Activated CD4-positive, CD25-positive, alpha-beta regulatory T cell treated with anti-CD3 and anti-CD28 coated beads, Interleukin-2, amount 50 U/mL, for 24 hours (primary cell): Measurements from ENCODE around the gene ADAM8.
A peak's percentile ranks its signal among the peaks of the same experiment; 100 is the strongest.
"Not testable (repeated sequence)": the region's sequence is repeated elsewhere in the genome, so short reads cannot be mapped to it uniquely, and the experiment has no call there.

ENCODE experiments used
- ATAC-seq, 2 donors: fragments of 150-1000 bp; cut with Tn5 transposase; one replicate each; pipeline ENCODE4 v1.10.0; 2021; ENCODE audit warnings: mild to moderate bottlenecking in 1 of 2, moderate library complexity in 1 of 2

The ADAM8 gene

DNA sequence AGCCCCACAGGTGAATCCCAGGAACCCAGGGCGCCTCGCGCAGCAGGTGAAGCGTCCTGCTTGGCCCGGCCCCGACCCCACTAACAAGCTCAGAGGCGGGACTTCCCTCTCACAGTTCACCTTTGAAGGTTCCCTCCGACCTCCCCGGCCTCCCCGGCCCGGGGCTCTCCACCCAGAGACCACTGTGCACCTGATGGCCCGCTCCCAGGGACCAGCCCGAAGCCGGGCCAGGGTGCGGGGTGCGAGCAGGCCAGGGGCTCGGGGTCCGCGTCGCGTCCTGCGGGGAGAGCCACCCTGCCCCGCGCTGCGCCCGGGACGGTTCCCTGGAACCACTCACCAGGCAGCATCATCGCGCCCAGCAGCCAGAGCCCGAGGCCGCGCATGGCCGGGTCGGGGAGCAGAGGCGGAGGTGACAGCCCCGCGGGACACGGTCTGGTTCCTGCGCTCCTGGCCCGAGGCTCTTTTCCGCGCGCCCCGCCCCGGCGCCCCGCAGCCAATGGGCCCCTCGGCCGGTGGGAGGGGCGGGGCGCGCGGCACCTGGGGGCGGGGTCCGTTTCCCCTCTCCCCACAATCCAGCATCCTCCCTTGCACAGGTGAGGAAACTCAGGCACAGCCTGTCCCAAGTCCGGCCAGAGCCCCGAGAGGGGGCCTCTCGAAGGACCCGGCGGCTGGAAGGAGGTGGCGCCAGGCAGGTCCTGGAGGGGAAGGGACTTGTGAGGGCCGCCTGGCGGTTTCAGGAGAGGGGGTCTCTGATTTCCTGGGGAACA is at the start of gene ADAM8:
TSS of gene ADAM8 (minus strand) at position 434 of the 767 bp plus-strand sequence. CDS start at position 383, 51 bp downstream.
- ATAC-seq, result peak; percentile 41 to 44

DNA sequence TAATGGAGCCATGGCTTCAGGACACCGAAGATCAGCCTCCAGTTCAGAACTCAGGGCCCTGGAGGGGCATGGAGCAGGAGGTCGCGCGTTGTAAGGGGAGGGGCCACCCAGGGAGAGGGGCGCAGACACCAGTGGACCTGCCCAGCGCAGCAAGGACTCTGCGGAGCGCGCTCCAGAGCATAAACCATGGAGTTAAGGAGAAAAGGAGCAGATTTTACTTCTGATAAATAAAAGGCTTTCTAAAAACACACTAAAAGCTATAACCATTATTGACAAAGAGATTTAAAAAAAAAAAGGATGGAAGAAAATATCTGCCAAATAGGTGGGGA is 49.5 kb upstream of the ADAM8 start:
- no peak for ATAC-seq

DNA sequence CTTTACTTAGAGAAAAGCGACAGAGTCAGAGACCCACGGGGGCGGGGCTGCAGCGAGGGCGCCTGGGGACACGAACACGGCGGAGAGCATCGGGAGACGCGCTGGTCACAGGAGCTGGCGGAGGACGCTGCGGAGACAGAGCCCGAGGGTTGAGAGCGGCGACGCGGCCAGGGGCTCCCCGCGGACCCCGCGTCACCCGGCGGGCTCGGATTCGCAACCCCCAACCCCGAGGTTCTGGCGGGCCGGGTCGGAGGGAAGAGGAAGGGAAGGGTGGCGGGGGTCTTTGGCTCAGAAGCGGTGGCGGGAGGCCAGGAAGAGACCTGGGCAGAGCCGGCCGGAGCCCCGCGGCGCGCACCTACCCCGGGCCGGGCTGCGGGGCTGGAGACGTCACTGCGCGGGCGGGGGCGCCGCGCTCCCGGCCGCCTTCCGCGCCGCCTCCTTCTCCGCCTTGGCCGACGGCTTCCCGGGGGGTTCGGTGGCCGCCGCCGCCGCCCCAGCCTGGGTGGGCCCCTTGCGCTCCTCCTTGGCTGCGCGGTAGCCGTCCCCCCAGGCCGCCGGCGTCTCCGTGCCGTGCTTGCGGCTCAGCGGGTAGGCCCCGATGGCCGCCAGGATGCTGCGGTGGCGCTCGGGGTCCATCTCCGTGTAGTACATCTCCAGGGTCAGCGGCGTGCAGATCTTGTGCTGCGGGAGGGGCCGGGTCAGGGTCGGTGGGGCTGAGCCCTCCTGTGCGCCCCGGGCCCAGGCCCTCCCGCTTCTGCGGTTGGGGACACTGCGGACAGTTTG is 49.0 kb upstream of the ADAM8 start:
- no peak for ATAC-seq

DNA sequence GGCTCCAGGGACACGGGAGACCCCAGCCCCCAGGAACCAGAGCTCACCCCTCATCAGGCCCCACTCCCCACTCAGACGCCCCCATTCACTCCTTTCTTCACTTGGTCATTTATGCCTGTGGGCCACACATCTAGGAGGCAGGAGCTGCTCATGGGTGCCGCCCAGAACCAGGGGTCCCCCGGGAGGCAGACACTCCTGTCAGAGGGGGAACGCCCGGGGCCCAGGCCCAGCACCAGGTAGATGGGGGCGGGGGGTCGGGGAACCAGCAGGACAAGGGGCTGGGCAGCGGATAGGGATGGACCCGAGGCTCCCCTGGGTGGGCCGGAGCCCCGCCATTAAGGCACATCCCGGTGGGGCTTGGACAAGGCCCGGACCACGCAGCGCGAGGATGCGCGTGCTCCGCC is 48.2 kb upstream of the ADAM8 start:
- no peak for ATAC-seq

DNA sequence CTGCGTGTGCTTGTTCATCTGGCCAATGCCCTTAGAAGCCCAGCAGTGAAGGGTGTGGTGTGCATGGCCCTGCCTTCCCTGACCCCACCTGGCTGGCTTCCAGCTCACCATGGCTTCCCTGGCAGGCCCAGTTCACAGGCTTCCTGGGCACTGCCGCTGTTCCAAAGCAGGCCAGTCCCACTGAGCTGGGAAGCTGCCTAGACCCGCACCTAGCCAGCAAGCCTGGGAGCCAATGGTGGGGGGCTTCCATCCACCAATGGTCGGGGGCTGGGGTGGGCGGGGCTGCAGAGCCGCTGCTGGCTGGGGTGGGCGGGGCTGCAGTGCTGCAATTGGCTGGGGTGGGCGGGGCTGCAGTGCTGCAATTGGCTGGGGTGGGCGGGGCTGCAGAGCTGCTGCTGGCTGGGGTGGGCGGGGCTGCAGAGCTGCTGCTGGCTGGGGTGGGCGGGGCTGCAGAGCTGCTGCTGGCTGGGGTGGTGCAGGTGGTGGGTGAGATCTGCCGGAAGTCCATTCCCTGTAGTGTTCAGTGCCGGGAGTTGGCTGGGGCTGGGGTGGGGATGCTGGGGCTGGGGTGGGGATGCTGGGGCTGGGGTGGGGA is 47.6 kb upstream of the ADAM8 start:
- peak; percentile 55 to 71 for ATAC-seq

DNA sequence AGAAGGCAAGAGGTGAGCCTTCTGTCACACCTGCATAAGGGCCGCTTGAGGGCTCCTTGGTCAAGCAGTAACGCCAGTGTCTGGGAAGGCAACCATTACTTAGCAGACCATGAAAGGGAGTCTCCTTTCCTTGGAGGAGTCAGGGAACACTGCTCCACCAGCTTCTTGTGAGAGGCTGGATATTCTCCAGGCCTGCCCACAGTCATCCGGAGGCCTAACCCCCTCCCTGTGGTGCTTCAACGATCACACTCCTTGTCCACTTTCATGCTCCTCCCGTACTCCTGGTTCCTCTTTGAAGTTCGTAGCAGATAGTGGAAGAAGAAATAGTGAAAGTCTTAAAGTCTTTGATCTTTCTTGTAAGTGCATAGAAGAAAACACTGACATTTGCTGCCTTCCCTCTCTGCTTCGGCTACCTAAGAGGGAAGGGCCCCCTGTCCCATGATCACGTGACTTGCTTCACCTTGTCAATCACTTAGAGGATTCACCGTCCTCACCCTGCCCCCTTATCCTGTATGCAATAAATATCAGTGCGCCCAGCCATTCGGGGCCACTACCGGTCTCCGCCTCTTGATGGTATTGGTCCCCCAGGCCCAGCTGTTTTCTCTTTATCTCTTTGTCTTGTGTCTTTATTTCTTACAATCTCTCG is 45.5 kb upstream of the ADAM8 start:
- ATAC-seq, result not testable (repeated sequence)

DNA sequence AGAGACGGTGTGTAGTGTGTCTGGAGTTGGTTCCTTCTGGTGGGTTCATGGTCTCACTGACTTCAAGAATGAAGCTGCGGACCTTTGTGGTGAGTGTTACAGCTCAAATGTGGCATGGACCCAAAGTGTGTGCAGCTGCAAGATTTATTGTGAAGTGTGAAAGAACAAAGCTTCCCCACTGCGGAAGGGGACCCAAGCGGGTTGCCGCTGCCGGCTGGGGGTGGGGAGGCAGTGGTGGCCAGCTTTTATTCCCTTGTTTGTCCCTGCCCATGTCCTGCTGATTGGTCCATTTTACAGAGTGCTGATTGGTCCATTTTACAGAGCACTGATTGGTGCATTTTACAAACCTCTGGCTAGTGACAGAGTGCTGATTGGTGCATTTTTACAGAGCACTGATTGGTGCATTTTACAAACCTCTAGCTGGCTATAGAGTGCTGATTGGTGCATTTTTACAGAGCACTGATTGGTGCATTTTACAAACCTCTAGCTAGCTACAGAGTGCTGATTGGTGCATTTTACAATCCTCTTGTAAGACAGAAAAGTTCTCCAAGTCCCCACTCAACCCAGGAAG is 44.3 kb upstream of the ADAM8 start:
- ATAC-seq, result not testable (repeated sequence)

DNA sequence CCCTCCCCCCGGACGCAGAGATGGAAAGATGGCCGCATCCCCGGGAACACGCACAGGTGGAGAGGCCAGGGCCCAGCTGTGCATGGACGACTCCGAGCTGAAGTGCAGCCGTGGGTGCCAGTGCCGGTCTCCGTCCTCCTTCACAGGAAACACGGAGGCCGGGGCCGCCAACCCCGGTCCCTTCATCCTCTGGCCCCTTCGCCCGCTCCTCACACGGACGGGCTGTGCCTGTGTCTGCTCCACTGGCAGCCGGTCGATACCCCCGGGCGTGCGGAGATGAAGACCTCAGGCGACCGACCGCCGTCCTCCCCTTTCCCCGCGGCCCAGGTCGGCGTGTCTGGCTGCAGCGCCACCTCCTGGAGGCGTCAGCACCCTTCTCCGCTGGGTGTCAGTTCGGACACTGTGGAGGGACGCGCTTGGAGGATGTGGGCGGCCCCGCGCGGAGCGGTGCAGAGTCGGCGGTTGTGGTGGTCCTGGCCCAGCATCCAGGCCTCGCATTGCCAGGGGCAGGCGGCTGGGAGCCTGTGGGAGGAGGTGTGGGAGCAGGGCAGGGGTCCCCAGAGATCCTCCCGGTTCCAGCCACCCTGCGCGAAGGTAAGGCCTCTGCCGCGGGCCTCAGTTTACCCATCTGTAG is 41.9 kb upstream of the ADAM8 start:
- peak; percentile 87 to 90 for ATAC-seq

DNA sequence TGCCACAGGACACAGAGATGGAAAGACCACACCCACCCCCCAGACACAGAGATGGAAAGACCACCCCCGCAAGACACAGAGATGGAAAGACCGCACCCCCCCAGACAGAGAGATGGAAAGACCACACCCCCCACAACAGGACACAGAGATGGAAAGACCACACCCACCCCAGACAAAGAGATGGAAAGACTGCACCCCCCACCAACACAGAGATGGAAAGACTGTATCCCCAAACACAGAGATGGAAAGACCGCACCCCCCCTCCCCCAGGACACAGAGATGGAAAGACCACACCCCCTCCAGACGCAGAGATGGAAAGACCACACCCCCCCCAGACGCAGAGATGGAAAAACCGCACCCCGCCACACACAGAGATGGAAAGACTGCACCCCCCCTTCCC is 40.1 kb upstream of the ADAM8 start:
- ATAC-seq, result no peak

DNA sequence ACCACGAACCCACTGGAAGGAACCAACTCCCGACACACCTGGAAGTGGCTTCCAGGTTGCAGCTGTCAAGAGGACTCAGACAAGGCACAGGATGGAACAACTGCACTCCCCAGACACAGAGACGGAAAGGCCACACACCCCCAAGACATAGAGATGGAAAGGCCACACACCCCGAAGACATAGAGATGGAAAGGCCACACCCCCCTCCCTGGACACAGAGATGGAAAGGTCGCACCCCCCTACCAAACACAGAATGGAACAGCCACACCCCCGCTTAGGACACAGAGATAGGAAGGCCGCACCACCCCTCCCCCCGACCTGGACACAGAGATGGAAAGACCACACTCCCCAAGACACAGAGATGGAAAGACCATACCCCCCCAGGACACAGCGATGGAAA is 39.6 kb upstream of the ADAM8 start:
- no peak for ATAC-seq

DNA sequence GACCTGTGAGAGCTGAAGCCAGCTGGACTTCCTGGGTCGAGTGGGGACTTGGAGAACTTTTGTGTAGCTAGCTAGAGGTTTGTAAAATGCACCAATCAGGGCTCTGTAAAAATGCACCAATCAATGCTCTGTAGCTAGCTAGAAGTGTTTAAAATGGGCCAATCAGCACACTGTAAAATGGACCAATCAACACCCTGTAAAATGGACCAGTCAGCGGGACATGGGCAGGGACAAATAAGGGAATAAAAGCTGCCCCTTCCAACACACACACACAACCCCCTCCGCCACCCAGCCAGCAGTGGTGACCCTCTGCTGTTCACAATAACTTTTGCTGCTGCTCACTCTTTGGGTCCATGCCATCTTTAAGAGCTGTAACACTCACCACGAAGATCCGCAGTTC is 39.2 kb upstream of the ADAM8 start:
- no peak for ATAC-seq

DNA sequence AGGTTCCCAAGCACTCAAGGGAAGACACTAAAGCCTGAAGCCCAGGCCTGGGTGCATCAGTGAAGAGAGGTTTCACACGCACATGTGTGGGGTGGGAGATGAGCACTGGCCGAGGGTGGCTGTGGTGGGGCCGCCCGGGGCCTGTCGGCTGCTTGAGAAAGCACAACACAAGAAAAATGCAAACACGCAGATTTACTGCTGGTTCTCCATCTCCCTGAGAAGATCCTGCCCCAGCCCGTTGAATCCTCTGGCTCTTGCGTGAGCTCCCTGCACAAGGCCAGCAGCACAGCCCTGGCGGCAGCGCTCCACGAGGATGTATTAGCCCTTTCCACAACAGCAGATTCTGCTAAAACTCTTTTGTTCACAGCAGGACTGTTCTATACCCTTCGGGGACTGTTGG is 38.2 kb upstream of the ADAM8 start:
- ATAC-seq, result no peak

DNA sequence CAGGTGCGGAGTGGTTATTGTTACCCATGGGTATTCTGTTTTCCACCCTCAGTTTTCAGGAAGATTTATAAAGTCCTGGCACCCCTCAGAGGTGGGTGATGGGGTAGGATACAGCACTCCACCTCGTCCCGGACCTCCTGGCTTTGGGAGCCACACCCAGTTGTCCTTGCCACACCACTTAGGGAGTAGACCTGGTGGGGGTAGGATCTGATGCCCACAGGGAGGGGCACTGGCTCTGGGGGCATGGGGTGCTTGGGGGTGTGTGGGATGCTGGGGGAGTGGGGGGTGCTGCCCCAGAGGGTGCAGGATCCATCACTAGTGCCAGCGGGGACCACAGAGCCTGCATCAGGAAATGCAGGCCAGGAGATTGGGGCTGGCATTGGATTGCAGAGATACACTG is 36.5 kb upstream of the ADAM8 start:
- no peak for ATAC-seq

DNA sequence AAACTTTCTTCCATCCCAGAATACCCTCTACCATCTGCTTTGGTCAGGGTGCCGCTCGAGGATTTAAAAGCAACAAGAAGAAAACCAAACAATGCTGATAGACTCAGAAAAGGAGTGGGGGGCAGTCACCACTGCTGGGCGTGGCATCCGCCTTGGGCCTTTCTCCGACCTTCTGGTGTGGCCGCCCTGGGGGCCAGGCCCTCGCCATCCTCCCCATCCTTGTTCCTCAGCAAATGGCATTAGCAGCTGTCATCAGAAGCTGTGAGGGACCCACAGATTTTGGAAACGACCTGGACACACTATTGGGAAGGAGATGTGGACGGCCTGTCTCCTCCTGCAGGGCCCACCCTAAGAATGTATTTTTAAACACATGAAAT is 36.1 kb upstream of the ADAM8 start:
- no peak for ATAC-seq

DNA sequence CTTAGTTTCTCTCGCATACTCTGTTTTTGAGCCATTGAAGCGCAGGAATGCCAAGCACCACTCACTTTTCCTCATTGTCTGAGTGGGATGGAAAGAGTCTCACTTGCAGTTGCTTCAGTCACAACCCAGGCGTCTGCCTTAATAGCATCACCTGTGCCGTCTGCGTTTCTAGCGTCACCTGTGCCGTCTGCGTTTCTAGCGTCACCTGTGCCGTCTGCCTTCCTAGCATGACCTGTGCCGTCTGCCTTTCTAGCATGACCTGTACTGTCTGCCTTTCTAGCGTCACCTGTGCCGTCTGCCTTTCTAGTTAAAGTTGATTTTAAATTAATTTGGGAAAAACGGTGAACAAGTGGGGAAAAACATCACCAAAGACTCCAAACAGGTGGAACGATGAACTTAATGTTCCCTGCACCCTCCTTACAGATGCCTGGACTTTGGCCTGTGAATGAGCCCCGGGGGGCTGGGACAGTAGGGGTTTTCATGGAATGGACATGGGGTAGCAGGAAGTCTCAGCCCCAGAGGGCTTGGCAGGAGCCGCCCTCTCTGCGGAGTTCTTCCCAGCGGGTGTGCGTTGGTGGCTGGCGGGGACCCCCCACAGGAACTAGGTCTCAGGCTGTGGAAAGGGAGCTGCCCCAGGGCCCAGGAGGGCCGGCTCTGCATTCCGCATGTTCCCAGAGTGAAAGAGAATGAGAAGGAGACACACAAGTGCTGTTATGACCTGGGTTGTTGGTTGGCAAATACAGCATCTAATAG is 35.5 kb upstream of the ADAM8 start:
- ATAC-seq, result no peak

DNA sequence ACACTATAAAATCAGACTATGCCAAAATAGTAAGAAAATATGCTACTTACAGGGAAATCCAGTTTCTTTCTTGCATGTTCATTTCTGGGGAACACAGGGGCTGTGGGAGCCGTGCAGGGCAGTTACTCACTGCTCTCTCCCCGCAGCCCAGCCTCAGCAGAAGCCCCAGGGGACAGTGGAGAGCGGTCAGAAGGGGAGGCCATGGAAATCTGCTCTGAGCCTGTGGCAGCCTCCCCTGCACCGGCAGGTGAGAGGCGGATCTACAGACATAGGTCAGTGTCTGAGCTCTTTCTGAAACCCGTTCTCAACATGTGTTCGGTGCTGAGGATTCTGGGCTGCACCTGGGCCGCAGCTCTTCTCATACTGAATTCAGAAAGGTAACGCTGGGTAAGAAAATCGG is 34.9 kb upstream of the ADAM8 start:
- no peak for ATAC-seq

DNA sequence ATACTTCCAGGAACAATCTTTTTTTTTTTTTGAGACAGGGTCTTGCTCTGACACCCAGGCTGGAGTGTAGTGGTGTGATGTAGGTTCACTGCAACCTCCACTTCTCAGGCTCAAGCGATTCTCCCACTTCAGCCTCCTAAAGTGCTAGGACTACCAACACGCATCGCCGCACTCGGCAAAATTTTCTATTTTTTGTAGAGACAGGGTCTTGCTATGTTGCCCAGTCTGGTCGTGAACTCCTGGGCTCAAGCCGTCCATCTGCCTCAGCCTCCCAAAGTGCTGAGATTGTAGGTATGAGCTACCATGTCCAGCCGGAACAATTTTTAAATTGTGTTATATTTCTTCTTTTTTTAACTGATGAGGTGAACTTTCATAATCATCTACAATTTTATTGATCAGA is 34.1 kb upstream of the ADAM8 start:
- ATAC-seq, result no peak

DNA sequence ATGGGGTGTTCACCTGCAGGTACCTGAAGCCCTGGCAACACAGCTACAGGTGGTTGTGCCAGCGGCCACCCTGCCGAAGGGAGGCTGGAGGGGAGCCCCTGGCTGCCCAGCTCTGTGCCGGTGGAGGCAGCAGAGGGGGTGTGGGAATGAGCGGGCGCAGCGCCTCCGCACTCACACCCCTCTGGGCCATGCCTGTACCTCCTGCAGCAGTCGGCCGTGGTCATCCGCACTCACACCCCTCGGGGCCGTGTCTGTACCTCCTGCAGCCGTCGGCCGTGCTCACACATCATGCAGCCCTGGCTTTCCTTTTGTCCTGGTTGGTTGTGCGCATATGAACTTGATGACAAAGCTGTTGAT is 33.7 kb upstream of the ADAM8 start:
- ATAC-seq, result no peak

DNA sequence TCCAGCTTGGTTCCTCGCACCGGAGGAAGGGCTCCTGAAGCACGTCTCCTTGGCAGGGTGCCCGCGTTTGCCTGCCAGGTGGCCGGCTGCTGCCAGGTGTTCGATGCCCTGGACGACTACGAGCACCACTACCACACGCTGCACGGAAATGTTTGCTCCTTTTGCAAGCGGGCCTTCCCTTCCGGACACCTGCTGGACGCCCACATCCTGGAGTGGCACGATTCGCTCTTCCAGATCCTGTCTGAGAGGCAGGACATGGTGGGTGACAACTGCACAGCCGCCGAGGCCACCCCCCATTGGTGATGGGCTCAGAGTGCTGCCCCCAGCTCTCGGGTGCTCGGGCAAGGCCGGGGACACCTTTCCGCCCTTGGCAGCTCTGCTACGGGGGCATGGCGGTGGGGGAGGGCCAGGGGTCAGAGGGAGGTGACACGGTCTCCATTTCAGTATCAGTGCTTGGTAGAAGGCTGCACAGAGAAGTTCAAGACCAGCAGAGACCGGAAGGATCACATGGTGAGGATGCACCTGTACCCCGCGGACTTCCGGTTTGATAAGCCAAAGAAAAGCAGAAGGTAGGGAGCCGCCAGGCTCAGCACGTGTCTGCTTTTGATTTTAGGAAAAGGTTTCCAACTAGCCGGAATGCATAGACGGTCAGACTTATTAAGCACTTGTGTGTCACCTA is 33.2 kb upstream of the ADAM8 start:
- no peak for ATAC-seq

DNA sequence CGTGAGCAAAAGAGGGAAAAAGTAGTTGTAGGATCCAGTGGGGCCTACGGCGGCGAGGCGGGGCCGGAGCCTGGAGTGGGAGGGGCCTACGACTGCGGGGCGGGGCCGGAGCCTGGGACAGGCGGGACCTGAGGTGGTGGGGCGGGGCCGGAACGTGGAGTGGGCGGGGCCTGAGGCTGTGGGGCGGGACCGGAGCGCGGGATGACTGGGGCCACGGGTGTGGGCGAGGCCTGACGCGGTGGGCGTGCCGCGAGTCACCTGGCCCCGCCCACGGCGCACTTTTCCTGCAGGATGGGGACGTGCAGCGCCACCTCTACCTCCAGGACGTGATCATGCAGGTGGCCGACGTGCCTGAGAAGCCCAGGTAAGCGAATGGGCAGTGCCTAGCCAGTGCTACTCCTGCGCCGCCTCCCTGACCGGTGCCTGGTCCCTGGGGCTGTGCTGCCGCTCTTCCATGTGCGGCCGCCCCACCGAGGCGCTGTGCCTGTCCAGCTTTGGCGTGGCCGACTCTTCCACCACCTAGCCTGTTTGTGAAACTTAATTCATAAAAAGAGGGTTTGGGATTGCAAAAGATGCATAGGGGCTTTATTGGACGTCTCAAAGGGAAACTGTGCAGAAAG is 32.5 kb upstream of the ADAM8 start:
- ATAC-seq, result peak; percentile 73 to 76
